Forelimb muscle (tissue), 1 donor: Measurements from ENCODE around the gene NEURL1B. TPM values are rescaled to one million over a fixed set of nuclear protein-coding genes. Genes with fewer than 3 reads are reported as not detected.
"Not testable (repeated sequence)": the region's sequence is repeated elsewhere in the genome, so short reads cannot be mapped to it uniquely, and the experiment has no call there.

Experiments used
- DNase-seq: peaks from one replicate; pipeline ENCODE4 v3.0.0-alpha.2; 2013; ENCODE audit warnings: low read depth
- polyA plus RNA-seq: library from polyadenylated mRNA; unstranded; fragments of 120-200 nt; gene quantifications from one replicate; pipeline ENCODE4 v1.2.1, GENCODE V29; 2013; ENCODE audit not compliant: insufficient read length

NEURL1B gene
- polyA plus RNA-seq, 1 donor: 34.7 TPM

DNA sequence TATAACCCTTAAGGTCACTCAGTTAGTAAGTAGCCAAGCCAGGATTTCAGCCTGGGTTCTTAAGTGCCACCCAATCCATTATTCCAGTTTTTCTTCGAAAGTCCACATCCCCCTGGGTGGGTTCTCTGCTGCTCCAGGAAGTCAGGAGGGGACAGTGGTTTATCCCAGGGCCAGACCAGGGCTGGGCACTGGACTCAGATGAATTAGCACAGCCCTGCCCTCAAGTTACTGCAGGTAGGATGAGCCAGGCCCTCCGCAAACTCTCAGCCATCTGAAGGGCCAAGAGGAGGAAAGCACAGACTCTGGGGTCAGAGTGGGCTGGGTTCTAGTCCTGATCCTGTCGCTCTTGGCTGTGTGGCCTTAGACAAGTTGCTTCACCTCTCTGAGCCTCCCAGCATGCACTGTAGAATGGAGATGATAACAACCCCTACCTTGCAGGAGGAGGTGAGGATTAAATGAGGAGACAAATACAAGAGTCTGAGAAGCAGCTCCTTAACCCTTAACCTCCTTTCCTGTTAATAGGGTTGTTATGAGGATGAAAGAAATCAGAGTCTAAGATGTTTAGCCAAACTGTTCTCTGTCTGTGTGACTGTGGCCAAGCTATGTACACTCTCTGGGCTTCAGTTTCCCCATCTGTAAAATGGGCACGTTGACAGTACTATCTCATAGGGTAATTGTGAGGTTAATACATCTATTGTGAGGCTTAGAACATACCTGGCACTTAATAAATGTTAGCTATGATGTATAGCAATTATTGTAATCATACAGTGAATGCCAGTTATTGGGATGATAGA lies 6.8 kb upstream of the NEURL1B start:
- no peak for DNase-seq

DNA sequence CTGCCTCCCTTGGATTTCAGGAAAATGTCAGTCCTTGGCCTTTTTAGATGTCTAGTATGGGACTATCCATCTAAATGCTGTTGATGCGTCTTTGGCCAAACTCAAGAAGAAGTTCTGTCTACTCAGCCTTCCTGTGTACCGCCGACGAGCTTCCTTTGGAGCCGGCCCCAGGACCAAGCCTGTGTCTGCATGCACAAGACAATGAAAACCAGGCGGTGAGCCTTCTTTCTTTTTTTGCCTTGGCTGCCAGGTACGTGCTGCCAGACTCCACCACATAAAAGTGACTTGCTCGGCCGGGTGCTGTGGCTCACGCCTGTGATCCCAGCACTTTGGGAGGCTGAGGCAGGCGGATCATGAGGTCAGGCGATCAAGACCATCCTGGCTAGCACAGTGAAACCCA lies 6.0 kb upstream of the NEURL1B start:
- DNase-seq: no peak

DNA sequence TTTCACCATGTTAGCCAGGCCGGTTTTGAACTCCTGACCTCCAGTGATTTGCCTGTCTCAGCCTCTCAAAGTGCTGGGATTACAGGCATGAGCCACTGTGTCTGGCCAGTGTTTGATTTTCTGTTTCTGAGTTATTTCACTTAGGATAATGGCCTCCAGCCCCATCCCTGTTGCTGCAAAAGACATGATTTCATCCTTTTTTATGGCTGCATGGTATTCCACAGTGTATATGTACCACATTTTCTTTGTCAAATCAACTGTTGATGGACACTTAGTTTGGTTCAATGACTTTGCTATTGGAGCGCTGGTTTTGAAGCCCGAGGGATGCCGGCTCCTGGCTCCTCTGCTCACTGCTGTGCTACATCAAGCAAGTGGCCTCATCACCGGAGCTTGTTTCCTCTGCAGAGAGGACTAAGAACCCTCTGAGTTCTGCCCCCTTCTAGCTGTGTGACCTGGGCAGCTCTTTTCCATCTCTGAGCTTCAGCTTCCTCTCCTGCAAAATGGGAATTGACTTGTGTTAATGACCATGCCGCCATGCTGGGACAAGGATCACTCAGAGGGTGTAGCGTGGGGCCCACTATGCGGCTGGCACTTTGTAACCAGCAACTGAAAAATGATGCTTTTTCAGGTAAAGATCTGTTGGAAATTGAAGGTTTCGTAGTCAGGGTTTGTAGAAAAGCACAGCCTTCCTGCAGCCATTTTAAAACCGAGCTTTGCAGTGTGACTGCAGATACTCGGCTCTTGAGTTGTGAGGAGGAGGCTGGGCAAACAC lies 4.6 kb upstream of the NEURL1B start:
- DNase-seq: no peak

DNA sequence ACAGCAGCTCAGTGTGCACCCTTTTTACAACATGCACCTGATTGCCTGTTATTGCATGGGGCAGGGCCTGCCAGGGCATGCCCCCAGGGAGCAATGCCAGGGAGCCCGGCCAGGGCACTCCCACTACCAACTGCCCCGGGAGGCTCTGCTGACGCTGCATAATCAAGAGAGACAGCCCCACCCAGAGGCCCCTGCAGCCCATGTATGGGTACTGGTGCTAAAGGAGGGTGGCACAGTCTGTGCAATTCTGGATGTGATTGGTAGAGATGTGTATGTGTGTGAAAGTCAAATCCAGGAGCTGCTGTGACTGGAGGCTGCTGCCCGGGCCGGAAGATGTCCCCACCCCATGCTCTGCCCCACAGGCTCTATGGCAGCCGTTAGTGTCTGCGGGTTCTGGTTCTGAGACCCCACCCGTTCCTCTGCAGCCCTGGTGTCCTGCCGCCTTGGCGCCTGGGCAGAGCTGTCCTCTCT lies 3.9 kb upstream of the NEURL1B start:
- DNase-seq: no peak

DNA sequence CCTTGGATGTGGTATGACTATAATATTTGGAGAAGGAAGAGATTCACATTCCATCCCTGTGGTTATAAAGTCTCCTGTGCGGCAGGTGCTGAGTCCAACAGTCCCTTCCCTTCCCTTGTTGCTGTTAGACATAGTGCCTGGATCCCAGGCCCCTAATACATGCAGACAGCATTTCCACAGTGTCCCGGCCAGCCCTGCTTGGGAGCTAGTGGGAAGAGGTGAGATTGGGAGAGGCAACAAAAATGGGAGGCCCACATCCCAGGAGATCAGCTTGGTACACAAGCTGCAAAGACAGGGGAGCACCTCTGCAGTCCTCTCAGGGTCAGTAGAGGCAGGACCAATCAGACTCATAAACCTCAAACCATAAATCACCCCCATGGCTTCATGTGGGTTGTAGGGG lies 3.3 kb upstream of the NEURL1B start:
- DNase-seq: no peak

DNA sequence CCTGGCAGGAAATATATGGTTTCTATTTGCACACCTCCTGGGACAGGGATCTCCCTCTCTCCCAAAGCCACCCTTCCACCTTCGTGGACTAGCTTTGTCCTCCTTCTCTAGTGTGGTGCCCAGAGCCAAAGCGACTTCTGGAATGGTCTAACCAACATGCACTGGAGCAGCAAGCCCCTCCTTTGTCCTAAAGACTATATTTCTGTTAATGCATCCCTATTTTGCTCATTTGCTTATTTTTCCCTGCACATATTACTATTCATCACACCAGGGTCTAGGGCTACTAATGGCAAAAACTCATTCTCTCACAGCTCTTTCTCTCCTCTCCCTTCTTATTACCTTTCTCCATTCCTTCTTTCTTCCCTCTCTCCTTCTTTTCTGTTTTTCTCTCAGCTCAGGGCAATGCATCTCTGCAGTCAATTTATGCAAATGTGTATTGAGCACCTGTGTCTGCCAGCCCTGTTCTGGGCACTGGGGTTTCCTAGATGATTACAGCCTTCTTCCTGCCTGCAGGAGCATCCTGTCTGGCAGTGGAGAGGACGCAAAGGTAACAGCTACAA lies 2.8 kb upstream of the NEURL1B start:
- DNase-seq: no peak

DNA sequence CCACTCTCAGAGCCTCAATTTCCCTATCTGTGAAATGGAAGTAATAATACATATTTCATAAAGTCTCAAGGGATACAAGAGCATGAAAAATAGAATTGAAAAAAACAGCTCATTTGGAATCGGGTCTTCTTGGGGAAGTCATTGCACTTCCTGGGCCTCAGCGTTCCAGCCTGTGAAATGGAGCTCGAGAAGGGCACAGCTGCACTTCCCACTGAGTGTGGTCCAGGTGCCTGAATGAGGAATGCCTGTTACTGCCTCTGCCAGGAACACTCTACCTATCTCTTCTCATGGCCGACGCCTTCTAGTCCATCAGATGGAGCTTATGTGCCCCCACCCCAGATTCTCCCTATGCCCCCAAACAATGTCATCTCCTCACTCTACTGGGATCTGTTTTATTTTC lies 924 bp upstream of the NEURL1B start:
- DNase-seq: no peak

DNA sequence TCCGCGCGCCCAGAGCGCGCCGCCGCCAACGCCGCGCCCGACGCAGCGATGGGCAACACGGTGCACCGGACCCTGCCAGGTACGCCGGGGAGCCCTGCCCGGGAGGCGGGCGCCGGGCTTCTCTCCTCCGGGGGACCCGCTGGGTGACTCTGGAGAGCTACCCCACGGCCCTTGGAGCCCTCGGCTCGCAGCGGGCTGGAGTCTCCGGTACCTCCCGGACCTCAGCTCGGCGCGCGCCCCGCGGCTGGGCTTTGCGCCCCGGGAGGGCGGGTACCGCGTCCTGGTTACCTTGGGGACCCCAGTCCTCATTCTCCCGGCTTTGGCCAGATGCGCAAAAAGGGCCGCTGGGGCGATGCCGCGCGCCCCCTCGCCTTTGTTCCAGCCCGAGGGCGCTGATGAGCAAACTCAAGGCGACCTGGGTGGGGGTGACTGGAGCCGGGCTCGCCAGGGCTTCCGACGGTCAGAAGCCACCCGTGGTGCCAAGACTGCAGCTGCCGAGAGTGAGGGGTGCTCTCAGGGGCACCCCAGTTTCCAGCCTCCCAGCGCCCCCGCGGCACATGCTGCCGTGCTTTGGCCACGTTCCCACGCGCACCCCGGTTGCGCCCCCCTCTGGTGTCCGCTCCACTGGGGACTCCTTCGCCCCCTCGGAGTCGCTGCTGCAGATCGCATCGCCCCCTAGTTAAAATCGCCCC lies 442 bp downstream of the NEURL1B start:
- no peak for DNase-seq

DNA sequence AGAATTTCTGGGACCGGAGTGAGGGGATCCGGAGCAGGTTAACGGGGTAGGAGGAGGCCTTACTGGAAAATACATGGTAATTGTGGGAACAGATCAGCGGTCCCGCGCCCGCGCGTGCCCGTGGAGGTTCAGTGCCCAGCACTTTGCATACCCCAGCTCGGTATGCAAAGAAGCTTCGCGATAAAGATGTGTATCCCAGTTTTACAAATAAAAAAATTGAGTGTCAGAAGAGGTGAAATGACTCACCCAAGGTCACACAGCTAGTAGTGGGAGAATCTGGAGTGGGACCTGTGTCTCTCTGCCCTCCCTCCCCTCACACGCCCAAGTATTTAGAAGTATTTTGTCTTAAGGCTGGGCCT lies 967 bp downstream of the NEURL1B start:
- no peak for DNase-seq

DNA sequence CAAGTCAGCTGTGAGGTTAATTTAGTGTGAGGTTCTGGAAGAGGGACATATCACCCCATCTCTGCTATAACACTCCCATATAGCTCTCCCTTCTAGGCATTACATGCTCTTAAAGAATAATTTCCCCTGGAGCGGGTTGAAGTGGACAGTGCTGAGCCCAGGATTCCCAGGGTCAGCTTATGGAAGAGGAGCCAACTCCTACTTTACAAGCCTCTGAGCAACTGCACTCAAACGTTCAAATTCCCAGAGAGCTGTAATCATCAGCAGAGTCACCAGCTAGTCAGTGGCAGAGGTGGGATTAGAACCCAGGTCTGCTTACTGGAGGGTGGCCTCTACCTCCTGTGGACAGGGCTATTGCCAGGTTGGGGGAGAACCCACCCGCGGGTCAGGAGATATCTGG lies 1.4 kb downstream of the NEURL1B start:
- no peak for DNase-seq

DNA sequence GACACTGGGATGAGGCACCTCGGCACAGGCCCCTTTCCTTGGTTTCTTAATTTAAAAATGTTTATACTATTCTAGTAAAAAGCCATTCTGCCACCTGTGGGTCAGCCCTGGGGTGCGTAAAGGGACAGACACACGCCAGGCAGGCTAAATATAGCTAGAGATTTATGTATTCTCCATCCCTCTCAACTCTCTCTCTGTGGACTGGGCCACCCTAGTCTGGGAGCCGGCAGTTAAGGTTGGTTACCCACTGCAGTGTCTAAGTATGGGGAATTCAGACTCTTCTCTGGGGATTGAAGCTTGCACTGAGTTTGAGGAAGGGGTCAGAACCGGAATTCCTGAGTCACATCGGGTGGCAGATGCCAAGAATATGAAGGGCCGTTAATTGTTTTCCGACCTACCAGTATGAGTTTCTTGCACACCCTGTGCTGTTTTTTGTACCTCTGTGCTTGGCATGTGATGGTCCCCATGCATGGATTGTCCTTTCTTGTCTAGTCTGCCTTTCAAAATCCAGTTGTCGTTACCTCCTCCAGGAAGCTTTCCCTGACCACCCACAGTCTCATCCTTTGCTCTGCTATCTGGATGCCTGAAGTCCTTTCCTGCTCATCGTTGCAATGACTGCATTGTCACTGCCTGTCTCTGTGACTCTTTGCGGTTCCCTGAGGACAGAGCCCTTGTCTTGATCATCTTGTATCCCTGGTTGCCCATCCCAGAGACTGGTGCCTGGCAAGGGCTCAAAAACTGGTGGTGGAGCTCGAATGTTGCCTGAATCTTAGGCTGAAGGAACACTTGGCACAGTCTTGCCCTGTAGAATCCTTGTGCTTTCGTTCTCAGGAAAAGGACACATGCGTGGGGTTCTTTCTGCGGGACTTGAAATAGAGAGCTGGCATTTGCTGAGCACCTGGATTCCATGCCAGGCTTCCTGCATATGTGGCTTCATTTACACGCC lies 2.1 kb downstream of the NEURL1B start:
- DNase-seq: no peak

DNA sequence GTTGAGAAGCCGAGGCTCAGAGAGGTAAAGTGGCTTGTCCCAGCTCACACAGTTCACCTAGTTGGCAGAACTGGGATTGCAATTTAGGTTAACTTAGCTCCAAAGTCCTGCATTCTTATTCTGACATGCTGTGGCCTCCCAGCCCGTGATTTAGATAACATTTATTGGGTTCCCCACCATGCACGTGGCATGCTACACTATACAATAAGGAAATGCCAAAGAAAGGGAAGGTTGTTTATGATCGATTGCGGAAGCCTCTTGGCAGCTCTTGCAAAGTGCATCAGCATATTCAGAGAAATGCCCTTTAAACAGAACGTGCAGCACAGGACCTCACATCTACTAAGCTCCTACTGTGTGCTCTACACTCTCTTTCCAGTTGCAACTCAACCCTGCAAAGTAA lies 3.2 kb downstream of the NEURL1B start:
- DNase-seq: no peak

DNA sequence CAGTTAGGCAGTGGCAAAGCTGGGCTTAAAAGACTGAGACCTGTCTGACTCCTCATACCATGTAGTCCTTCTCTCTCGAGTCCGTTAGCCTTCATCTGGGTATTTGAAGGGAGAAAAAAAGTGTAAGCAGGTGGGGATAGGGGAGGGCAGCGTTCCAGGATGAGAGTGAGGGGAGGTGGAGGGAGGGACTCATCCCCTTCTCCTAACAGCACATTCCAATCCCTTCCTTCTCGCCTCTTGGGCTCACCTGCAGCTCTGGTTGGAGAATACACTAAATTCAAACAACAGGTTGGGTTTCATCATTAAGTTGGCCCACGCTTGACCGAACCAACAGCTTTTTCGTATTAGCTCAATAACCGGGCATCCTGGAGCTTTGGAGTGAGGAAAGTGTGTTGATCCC lies 3.6 kb downstream of the NEURL1B start:
- DNase-seq: no peak

DNA sequence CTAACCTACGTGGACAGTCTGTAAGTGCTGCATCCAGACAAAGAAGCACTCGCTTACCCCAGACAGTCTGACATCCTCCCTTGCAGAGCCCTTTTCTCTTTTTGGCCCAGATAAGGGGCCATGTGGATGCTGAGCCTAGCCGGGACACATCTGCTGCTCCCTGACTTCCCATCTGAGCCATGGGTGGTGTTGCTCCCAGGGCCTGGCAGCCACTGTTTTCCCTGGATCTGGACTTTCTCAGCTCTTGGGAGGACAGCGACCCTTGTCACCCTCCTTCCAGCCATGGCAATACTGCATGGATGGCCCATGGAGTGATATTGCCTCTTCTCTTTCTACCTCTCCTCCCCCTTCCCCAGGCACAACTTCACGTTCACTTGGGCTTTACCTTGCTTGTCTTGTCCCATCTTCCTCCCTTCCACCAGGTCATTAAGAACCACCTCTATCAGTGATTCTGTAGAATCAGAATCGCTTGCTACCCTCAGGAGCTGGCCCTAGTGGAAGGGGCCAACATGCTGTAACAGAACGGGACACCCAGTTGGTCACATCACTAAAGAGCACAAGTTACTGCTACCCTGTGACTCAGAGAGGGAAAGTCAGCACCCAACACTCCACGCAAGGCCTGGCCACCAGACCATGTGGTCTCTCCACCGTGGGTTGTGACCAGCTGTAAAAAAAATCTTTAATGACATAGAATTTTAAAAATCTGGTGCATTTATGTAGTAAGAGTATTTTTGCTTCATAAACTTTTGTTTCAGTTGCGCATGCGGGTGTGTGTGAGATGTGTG lies 4.4 kb downstream of the NEURL1B start:
- no peak for DNase-seq

DNA sequence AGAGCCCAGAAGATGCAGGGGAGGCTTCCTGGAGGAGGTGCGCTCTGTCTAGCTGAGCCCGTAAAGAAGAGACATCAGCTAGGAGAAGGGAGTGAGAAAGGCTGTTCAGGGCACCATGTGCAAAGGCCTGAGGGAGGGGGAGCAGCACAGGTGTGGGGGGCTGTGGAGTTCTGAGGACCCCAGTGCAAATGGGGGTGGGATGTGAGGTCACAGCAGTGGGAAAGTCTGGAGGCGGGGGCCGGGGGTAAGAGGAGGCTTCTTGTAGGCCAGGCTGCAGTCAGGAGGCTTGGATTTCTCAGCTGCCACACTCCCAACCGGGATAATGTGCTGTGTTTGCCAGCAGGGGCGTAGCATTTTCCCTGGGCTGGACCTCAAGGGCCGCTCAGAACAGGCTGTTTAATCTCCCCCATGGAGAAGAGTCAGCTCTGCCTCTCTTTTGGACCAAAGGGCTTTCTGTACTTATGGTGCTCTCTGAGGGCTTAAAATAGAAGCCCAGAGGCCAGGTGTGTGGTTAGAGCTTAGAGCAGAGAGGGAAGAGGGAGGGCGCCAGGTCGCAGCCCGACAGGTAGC lies 5.7 kb downstream of the NEURL1B start:
- no peak for DNase-seq

DNA sequence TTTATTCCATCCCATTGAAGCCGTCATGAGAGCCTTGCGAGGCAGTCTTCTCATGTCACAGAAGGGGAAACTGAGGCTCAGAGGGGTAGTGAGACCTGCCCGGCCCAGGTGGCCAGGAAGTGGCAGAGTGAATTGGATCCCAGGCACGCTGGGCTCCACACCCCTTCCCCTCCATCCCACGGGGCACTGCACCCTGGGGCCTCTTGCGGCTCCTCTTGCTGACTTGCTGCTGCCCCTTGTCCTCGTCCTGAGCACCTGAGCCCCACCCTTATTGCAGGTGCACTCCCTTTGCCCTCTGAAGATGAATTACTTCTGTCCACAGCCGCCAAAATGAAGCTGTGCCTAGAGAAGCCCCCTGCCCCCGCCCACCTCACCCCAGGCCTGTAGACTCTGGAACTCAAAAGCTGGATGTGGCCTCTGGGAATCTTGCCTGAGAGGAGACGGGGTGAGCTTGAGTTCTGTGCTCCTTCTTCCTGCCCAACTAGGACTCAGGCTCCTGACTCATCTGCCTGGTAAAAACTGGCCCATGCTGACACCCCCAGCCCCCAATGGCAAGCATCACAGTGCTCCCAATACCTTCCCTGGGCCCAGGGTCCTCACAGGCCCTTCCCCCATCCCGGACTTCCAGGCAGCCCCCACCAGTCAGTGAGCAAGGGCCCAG lies 6.4 kb downstream of the NEURL1B start:
- no peak for DNase-seq

DNA sequence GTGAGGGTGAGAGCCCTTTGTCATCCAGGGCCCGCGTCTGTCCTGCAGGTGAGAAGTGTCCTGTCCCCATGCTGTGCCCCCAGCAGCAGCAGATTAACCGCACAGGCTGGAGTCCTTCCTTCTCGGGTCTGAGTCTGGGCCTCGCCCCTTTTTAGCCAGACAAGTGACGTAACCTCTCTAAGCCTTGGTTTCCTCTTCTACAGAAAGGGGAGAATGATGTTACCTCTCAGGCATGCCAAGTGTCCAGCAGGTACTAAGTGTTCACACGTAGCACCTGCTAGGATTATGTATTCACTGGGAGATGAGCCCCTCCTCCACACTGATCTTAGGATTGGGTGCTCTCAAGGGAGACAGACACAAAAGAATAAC lies 6.9 kb downstream of the NEURL1B start:
- DNase-seq: no peak

DNA sequence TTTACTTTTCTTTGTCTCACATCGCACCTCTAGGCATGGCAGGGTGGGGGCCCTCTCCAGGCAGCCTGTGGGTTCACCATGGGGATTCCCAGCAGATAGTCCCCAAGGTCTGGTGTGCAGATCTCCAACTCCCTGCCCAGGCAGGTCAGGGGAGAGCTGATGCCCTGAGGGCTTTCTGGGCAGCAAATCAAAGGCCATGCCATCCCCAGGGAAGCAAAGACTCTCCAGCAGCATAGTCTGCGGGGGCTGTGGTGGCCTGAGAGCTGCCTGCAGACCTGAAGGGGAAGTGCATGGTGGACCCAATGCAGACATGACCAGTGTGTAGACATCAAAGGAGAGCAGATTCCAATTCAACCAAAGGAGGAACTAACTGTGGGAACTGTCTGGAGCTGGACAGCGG lies 7.7 kb downstream of the NEURL1B start:
- DNase-seq: no peak

DNA sequence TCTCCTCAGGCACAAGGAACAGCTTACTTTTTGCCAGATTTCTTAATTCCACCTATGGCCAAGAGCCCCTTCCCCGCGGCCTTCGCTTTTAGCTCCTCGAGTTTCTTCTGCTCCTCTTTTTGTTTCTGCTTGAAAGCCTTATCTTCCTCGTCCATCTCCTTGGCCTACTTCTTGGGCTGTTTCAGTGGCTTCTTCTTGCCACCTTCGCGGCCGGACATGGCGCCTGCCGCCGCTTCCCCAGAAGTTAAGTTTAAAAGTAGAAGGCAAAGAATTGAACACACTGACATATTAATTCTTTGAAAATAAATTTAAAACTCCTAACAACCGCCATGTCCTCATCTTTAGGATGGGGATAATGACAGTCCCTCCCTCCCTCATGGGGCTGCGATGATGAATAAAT lies 15.4 kb downstream of the NEURL1B start:
- DNase-seq: not testable (repeated sequence)
